ENCODE results near the gene KDM3B. TPM values are rescaled to one million over a fixed set of nuclear protein-coding genes. Genes with fewer than 3 reads are reported as not detected.
"Not testable (repeated sequence)": the region's sequence is repeated elsewhere in the genome, so short reads cannot be mapped to it uniquely, and the experiment has no call there.

Gene KDM3B
- total RNA-seq, 2 experiments from 2014 or later, result 33.4 to 36.2 TPM

GRCh38 chr5:138410996-138411640 lies 58.6 kb downstream of the KDM3B start:
- CTCF ChIA-PET, result interaction anchor here (0.6 to 1.3 kb wide), 8 partner anchors 10 to 234 kb away, joined by 3 to 6 read pairs (median 4); partner anchors contain the start of gene KIF20A
- H3K27me3 Mint-ChIP-seq (ENCODE audit: low read depth); H3K27ac Mint-ChIP-seq; H3K4me3 Mint-ChIP-seq; H3K9me3 Mint-ChIP-seq: not testable (repeated sequence)
- intact Hi-C loops (cut with micrococcal nuclease), result loop anchor here (1.0 kb wide), 1 partner anchor 231 kb away; no protein-coding TSS in a partner anchor
- H3K4me1 Mint-ChIP-seq (ENCODE audit: low read depth), result peaks cover 11% of the 10 kb centered on the region
- DNase-seq, result peak; percentile 45
- peaks cover 15% of the 10 kb centered on the region for H3K36me3 Mint-ChIP-seq (ENCODE audit: low read depth)

- H3K4me1 Mint-ChIP-seq (ENCODE audit: low read depth), result no peaks in the 10 kb centered on the region
- no peak overlapping the region for H3K4me3 Mint-ChIP-seq
- peaks cover 31% of the 10 kb centered on the region for H3K36me3 Mint-ChIP-seq (ENCODE audit: low read depth)
- intact Hi-C loops (cut with micrococcal nuclease), result no loop called here
- no peak overlapping the region for H3K27ac Mint-ChIP-seq
- H3K9me3 Mint-ChIP-seq, result no peaks in the 10 kb centered on the region
- DNase-seq, result no peak
- no peaks in the 10 kb centered on the region for H3K27me3 Mint-ChIP-seq (ENCODE audit: low read depth)
- CTCF ChIA-PET, result no interaction called here
Observed at GRCh38 chr5:138418444-138418843, 66.0 kb downstream of the KDM3B start.

DNA sequence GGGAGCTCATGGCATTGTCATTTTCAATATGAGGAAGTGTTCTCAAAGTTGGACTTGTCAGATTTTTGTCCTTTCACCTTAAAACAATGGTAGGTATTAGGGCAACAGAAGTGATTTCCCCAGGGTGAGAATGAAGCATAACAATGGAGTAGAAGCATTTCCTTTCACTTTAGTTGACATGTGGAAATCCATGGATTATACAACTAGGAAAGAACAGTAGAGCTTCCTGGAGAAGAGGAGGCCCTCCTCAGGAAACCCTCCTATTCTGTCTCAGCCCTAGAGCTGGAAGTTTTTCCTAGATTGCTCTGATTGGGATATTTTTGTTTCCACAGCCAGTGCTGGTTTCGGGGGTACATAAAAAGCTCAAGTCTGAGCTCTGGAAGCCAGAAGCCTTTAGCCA lies 72.6 kb downstream of the KDM3B start:
- H3K27ac Mint-ChIP-seq, result no peak overlapping the region
- peaks cover 26% of the 10 kb centered on the region for H3K36me3 Mint-ChIP-seq (ENCODE audit: low read depth)
- no peaks in the 10 kb centered on the region for H3K4me1 Mint-ChIP-seq (ENCODE audit: low read depth)
- H3K27me3 Mint-ChIP-seq (ENCODE audit: low read depth), result no peaks in the 10 kb centered on the region
- CTCF ChIA-PET, result interaction anchor here (0.7 to 1.0 kb wide), 2 partner anchors 12 to 14 kb away, joined by 3 to 4 read pairs; no protein-coding TSS in a partner anchor
- no peaks in the 10 kb centered on the region for H3K9me3 Mint-ChIP-seq
- intact Hi-C loops (cut with micrococcal nuclease), result no loop called here
- no peak overlapping the region for H3K4me3 Mint-ChIP-seq
- no peak for DNase-seq

- no peak for DNase-seq
- Mint-ChIP-seq H3K9me3 (no peaks in the 10 kb centered on the region), H3K27me3 (ENCODE audit: low read depth) (peaks cover 3% of the 10 kb centered on the region), H3K4me1 (ENCODE audit: low read depth) (peaks cover 5% of the 10 kb centered on the region), H3K36me3 (ENCODE audit: low read depth) (peaks cover 15% of the 10 kb centered on the region), H3K27ac (no peak overlapping the region), H3K4me3 (no peak overlapping the region)
- intact Hi-C loops (cut with micrococcal nuclease), result loop anchor here (10.0 kb wide), 2 partner anchors 221 to 261 kb away; partner anchors contain the start of genes BRD8, CDC23 and KIF20A
- CTCF ChIA-PET, result interaction anchor here (0.6 to 1.7 kb wide), 2 partner anchors 14 to 65 kb away, joined by 3 to 9 read pairs; no protein-coding TSS in a partner anchor
Observed at GRCh38 chr5:138435943-138436342, 83.5 kb downstream of the KDM3B start.

GRCh38 chr5:138438003-138438723 lies 85.7 kb downstream of the KDM3B start:
- H3K36me3 Mint-ChIP-seq (ENCODE audit: low read depth), result peaks cover 11% of the 10 kb centered on the region
- H3K27me3 Mint-ChIP-seq (ENCODE audit: low read depth), result peaks cover 3% of the 10 kb centered on the region
- no peaks in the 10 kb centered on the region for H3K9me3 Mint-ChIP-seq
- no peak for DNase-seq
- intact Hi-C loops (cut with micrococcal nuclease), result loop anchor here (10.0 kb wide), 2 partner anchors 223 to 263 kb away; partner anchors contain the start of genes BRD8, CDC23 and KIF20A
- H3K27ac Mint-ChIP-seq, result no peak overlapping the region
- peak overlapping the region; percentile 68 for H3K4me3 Mint-ChIP-seq
- CTCF ChIA-PET, result interaction anchor here (0.5 to 3.3 kb wide), 9 partner anchors 9 to 141 kb away, joined by 3 to 14 read pairs (median 5); partner anchors contain the start of gene KDM3B
- peaks cover 5% of the 10 kb centered on the region for H3K4me1 Mint-ChIP-seq (ENCODE audit: low read depth)

- peak within 1 kb of the TSS; percentile 72 for H3K4me3 Mint-ChIP-seq
- intact Hi-C loops (cut with micrococcal nuclease), result loop anchor here (1.0 to 10.0 kb wide), 3 partner anchors 26 to 264 kb away; partner anchors contain the start of genes BRD8, CDC23, EGR1 and KIF20A
- H3K9me3 Mint-ChIP-seq, result no peaks in the 10 kb centered on the region
Observed at GRCh38 chr5:138438724-138439476, 86.4 kb downstream of the KDM3B start, which contains the start of gene REEP2. Gene REEP2, plus strand, starts transcription at chr5:138439057. Its CDS starts 152 bp downstream, at chr5:138439209.

GRCh38 chr5:138439477-138440158 lies 87.1 kb downstream of the KDM3B start:
- peak overlapping the region; percentile 72 for H3K4me3 Mint-ChIP-seq
- no peaks in the 10 kb centered on the region for H3K9me3 Mint-ChIP-seq
- CTCF ChIA-PET, result interaction anchor here (1.4 to 3.3 kb wide), 3 partner anchors 10 to 64 kb away, joined by 5 to 14 read pairs (median 6); no protein-coding TSS in a partner anchor
- peaks cover 3% of the 10 kb centered on the region for H3K27me3 Mint-ChIP-seq (ENCODE audit: low read depth)
- H3K27ac Mint-ChIP-seq, result no peak overlapping the region
- peaks cover 10% of the 10 kb centered on the region for H3K36me3 Mint-ChIP-seq (ENCODE audit: low read depth)
- DNase-seq, result no peak
- intact Hi-C loops (cut with micrococcal nuclease), result loop anchor here (1.0 to 10.0 kb wide), 3 partner anchors 26 to 265 kb away; partner anchors contain the start of genes BRD8, CDC23, EGR1 and KIF20A
- H3K4me1 Mint-ChIP-seq (ENCODE audit: low read depth), result peaks cover 5% of the 10 kb centered on the region

More at GRCh38 chr5:138438724-138439476, 86.4 kb downstream of the KDM3B start, which contains the start of gene REEP2:
- Mint-ChIP-seq H3K36me3 (ENCODE audit: low read depth) (peaks cover 11% of the 10 kb centered on the region), H3K4me1 (ENCODE audit: low read depth) (peaks cover 5% of the 10 kb centered on the region), H3K27ac (no peak within 1 kb of the TSS), H3K27me3 (ENCODE audit: low read depth) (peaks cover 3% of the 10 kb centered on the region)
- DNase-seq, result peak; percentile 62
- CTCF ChIA-PET, result interaction anchor here (0.5 to 3.3 kb wide), 9 partner anchors 8 to 140 kb away, joined by 3 to 14 read pairs (median 5); partner anchors contain the start of gene KDM3B

GRCh38 chr5:138440159-138441073 lies 87.9 kb downstream of the KDM3B start:
- peak overlapping the region; percentile 36 for H3K4me3 Mint-ChIP-seq
- DNase-seq, result no peak
- intact Hi-C loops (cut with micrococcal nuclease), result no loop called here
- H3K27me3 Mint-ChIP-seq (ENCODE audit: low read depth), result peaks cover 3% of the 10 kb centered on the region
- CTCF ChIA-PET, result interaction anchor here (1.2 to 3.3 kb wide), 2 partner anchors 9 to 10 kb away, joined by 5 to 14 read pairs; no protein-coding TSS in a partner anchor
- no peak overlapping the region for H3K27ac Mint-ChIP-seq
- peaks cover 5% of the 10 kb centered on the region for H3K4me1 Mint-ChIP-seq (ENCODE audit: low read depth)
- H3K36me3 Mint-ChIP-seq (ENCODE audit: low read depth), result peaks cover 4% of the 10 kb centered on the region
- H3K9me3 Mint-ChIP-seq, result no peaks in the 10 kb centered on the region

- H3K27ac Mint-ChIP-seq, result no peak overlapping the region
Observed at GRCh38 chr5:138441221-138441620, 88.7 kb downstream of the KDM3B start.

GRCh38 chr5:138444078-138444773 lies 91.7 kb downstream of the KDM3B start:
- intact Hi-C loops (cut with micrococcal nuclease), result no loop called here
- no peak overlapping the region for H3K4me3 Mint-ChIP-seq
- peaks cover 3% of the 10 kb centered on the region for H3K27me3 Mint-ChIP-seq (ENCODE audit: low read depth)
- CTCF ChIA-PET, result interaction anchor here (0.9 kb wide), 1 partner anchor 228 kb away, joined by 3 read pairs; no protein-coding TSS in a partner anchor
- no peak overlapping the region for H3K27ac Mint-ChIP-seq
- H3K4me1 Mint-ChIP-seq (ENCODE audit: low read depth), result peaks cover 3% of the 10 kb centered on the region
- no peaks in the 10 kb centered on the region for H3K9me3 Mint-ChIP-seq
- no peak for DNase-seq
- no peaks in the 10 kb centered on the region for H3K36me3 Mint-ChIP-seq (ENCODE audit: low read depth)

More at GRCh38 chr5:138441221-138441620, 88.7 kb downstream of the KDM3B start:
- Mint-ChIP-seq H3K4me1 (ENCODE audit: low read depth) (peaks cover 5% of the 10 kb centered on the region), H3K4me3 (no peak overlapping the region), H3K27me3 (ENCODE audit: low read depth) (peaks cover 3% of the 10 kb centered on the region), H3K36me3 (ENCODE audit: low read depth) (no peaks in the 10 kb centered on the region), H3K9me3 (no peaks in the 10 kb centered on the region)
- intact Hi-C loops (cut with micrococcal nuclease), result no loop called here
- no peak for DNase-seq
- CTCF ChIA-PET, result interaction anchor here (0.9 to 1.2 kb wide), 2 partner anchors 9 to 63 kb away, joined by 3 to 5 read pairs; no protein-coding TSS in a partner anchor
